Testis (tissue), 2 donors: ENCODE measurements around the gene NPHP4.

Experiments
- CTCF ChIP-seq, 3 experiments: fragments of 450-650 bp in 2 of 3; fragments of 200-600 bp in 1 of 3; sonication (generic) in 1 of 3; IDR thresholded peaks; one replicate each; pipeline ENCODE4 v1.5.1; 2016 to 2019; ENCODE audit warnings: antibody characterized with exemption in 3 of 3, mild to moderate bottlenecking in 2 of 3, moderate library complexity in 1 of 3
- POLR2A ChIP-seq: fragments of 450-650 bp; IDR thresholded peaks from one replicate; pipeline ENCODE4 v1.6.1; 2017; ENCODE audit warnings: antibody characterized with exemption, mild to moderate bottlenecking, moderate library complexity

- TF ChIP-seq CTCF (IDR thresholded peaks at IDR 0.05) = no peak
- TF ChIP-seq POLR2A = no peak
Observed at GRCh38 chr1:5947071-5947821, 45.0 kb downstream of the NPHP4 start.
